ENCODE measurements around the gene HSD17B7.
"Not testable (repeated sequence)": the region's sequence is repeated elsewhere in the genome, so short reads cannot be mapped to it uniquely, and the experiment has no call there.

The HSD17B7 gene, protein sequence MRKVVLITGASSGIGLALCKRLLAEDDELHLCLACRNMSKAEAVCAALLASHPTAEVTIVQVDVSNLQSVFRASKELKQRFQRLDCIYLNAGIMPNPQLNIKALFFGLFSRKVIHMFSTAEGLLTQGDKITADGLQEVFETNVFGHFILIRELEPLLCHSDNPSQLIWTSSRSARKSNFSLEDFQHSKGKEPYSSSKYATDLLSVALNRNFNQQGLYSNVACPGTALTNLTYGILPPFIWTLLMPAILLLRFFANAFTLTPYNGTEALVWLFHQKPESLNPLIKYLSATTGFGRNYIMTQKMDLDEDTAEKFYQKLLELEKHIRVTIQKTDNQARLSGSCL

GRCh38 chr1:162790303-162790984, at the start of gene HSD17B7:
TSS of gene HSD17B7 (plus strand) at chr1:162790702. CDS start at chr1:162790801, 99 bp downstream.
- peak; percentile 65 for DNase-seq (ENCODE audit: low read depth)
- H3K4me3 ChIP-seq (ENCODE audit: control insufficient read depth, low read depth, low read length): peak within 1 kb of the TSS; percentile 59

DNA sequence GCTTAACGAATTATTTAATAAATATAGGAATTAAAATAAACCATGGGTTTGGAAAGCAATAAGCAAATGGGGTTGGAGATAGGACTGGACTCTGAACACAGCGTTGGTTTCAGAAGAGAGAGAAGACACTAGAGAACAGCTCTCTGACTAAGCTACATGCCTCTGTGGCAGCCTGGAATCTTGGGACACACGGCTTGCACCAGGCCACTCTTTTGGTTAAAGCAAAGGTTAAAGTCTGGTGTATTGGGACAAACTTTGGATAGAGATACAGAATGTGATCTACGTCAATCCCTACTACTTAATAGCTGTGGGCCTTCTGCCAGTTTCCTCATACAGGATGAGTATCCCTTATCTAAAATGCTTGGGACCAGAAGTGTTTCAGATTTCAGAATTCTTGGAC, 49.7 kb upstream of the HSD17B7 start:
- no peak for DNase-seq (ENCODE audit: low read depth)
- H3K4me3 ChIP-seq (ENCODE audit: control insufficient read depth, low read depth, low read length): no peak overlapping the region
- TF ChIP-seq CTCF (conservative IDR thresholded peaks at IDR 0.05; ENCODE audit: control insufficient read depth, insufficient read depth, low read depth, low read length): no peak

GRCh38 chr1:162741574-162741973, 48.9 kb upstream of the HSD17B7 start:
- TF ChIP-seq CTCF (conservative IDR thresholded peaks at IDR 0.05; ENCODE audit: control insufficient read depth, insufficient read depth, low read depth, low read length): no peak
- no peak for DNase-seq (ENCODE audit: low read depth)
- no peak overlapping the region for H3K4me3 ChIP-seq (ENCODE audit: control insufficient read depth, low read depth, low read length)

GRCh38 chr1:162746264-162746942, 44.1 kb upstream of the HSD17B7 start:
- not testable (repeated sequence) for H3K4me3 ChIP-seq (ENCODE audit: control insufficient read depth, low read depth, low read length); DNase-seq (ENCODE audit: low read depth)

DNA sequence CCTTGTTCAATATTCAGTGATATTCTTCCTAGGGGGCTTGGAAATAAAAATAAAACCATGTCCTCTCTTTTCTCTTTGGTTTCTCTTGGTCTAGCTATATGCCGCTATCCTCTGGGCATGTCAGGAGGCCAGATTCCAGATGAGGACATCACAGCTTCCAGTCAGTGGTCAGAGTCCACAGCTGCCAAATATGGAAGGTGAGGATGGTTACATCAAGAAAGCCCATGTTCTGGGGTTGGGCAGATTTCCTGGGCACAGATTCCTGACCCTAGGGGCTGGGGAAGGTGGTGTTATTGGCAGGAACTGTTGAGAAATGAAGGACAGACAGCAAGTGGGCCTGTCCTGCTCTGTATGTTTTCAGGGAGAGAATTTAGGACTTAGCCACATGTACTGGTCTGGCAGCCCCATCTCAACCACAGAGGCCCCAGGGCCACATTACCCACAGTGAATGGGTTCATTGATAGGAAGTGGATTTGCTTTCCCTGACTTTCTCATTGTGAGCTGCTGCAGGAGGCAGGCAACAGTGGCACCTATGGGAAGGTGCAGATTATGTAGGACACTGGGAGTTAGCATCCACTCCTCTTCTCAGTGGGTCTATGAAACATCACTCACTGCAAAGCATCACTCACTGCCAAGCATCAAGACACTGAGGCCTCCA, 37.4 kb upstream of the HSD17B7 start:
- no peak overlapping the region for H3K4me3 ChIP-seq (ENCODE audit: control insufficient read depth, low read depth, low read length)
- DNase-seq (ENCODE audit: low read depth): no peak
- TF ChIP-seq CTCF (conservative IDR thresholded peaks at IDR 0.05; ENCODE audit: control insufficient read depth, insufficient read depth, low read depth, low read length): no peak

DNA sequence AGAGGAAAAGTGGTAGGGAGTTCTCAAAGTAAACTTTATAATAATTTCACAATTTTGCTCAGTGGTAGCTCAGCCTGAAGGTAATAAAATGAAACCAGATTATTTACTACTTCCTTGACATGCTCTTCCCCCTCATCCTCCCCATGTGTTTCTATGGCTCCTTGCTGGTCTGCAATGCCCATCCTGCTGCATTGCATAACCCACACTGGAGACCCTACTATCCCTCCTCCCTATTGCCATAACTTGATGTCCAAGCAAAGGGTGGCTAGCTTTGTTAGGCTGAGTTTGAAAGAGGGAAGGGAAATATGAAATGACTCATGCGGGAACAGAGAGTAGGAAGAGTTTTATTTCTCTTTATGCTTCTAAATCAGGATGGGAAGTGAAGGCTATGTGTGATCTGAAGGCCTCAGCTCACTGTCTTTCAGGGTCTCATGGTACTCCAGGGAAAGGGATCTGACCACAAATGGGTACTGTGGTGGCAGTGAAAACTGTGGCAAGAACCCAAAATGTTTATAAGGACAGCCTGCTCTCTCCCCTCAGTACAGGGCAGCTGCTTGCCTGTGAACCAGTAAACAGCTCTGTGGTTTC, 36.4 kb upstream of the HSD17B7 start:
- TF ChIP-seq CTCF (conservative IDR thresholded peaks at IDR 0.05; ENCODE audit: control insufficient read depth, insufficient read depth, low read depth, low read length): no peak
- no peak overlapping the region for H3K4me3 ChIP-seq (ENCODE audit: control insufficient read depth, low read depth, low read length)
- DNase-seq (ENCODE audit: low read depth): peak; percentile 52

- peak; percentile 67 for DNase-seq (ENCODE audit: low read depth)
- TF ChIP-seq CTCF (conservative IDR thresholded peaks at IDR 0.05; ENCODE audit: control insufficient read depth, insufficient read depth, low read depth, low read length): no peak
- no peak overlapping the region for H3K4me3 ChIP-seq (ENCODE audit: control insufficient read depth, low read depth, low read length)
Observed at GRCh38 chr1:162755306-162755705, 35.2 kb upstream of the HSD17B7 start.
